Heart right ventricle (tissue), 16 donors: Measurements from ENCODE around the gene LRRC61. TPM values are rescaled to one million over a fixed set of nuclear protein-coding genes. Genes with fewer than 3 reads are reported as not detected.

Experiments
- ATAC-seq, 8 donors: fragments of 200-7000 bp; cut with Tn5 transposase; one replicate each; pipeline ENCODE4 v1.9.1; 2020; ENCODE audit warnings: mild to moderate bottlenecking in 8 of 8, moderate library complexity in 8 of 8, moderate number of reproducible peaks in 1 of 8
- DNase-seq, 2 donors: peaks; one replicate each; pipeline ENCODE4 v3.0.0-alpha.2; 2020
- H3K27ac ChIP-seq, 10 donors: fragments of 200-600 bp; sonication (generic) in 2 of 10; one replicate each; pipeline versions ENCODE4 v1.5.0 to v1.8.0; 2020 to 2022; ENCODE audit warnings: mild to moderate bottlenecking in 3 of 10
- H3K27me3 ChIP-seq, 7 donors: fragments of 200-600 bp; one replicate each; pipeline ENCODE4 v1.8.0; 2021 to 2022; ENCODE audit warnings: mild to moderate bottlenecking in 2 of 7
- H3K36me3 ChIP-seq, 9 donors: fragments of 200-600 bp; sonication (generic) in 1 of 9; one replicate each; pipeline versions ENCODE4 v1.5.0 to v1.8.0; 2020 to 2022; ENCODE audit warnings: mild to moderate bottlenecking in 2 of 9
- H3K4me1 ChIP-seq, 9 donors: fragments of 200-600 bp; sonication (generic) in 1 of 9; one replicate each; pipeline versions ENCODE4 v1.5.0 to v1.8.0; 2020 to 2022; ENCODE audit warnings: mild to moderate bottlenecking in 4 of 9
- H3K4me3 ChIP-seq, 10 donors: fragments of 200-600 bp; sonication (generic) in 2 of 10; one replicate each; pipeline versions ENCODE4 v1.5.0 to v1.8.0; 2020 to 2022; ENCODE audit warnings: mild to moderate bottlenecking in 7 of 10, moderate library complexity in 2 of 10
- H3K9me3 ChIP-seq, 11 donors: fragments of 200-600 bp in 10 of 11; sonication (generic) in 2 of 11; one replicate each; pipeline versions ENCODE4 v1.5.0 to v1.8.0; 2013 to 2022; ENCODE audit warnings: mild to moderate bottlenecking in 2 of 11, control low read depth in 1 of 11, moderate library complexity in 1 of 11
- CTCF ChIP-seq, 9 donors: fragments of 200-600 bp; sonication (generic) in 2 of 9; IDR thresholded peaks; one replicate each; pipeline versions ENCODE4 v1.5.0 to v1.8.0; 2021 to 2022; ENCODE audit warnings: antibody characterized with exemption in 9 of 9, mild to moderate bottlenecking in 5 of 9, moderate library complexity in 1 of 9
- WGBS, 2 donors: extraction: QIAGEN DNeasy Blood & Tissue Kit; methylation state at CpG; one replicate each; pipeline ENCODE4 v1.1.7; 2013; ENCODE audit warnings: inconsistent platforms in 1 of 2; 5-methylcytosine and 5-hydroxymethylcytosine counted together
- intact Hi-C, 10 donors: fragments of 100-400 bp; cut with DNase I; formaldehyde crosslinking; loops; one replicate each; pipeline versions ENCODE4 v1.11.1 to v1.14.2; 2022
- polyA plus RNA-seq, 2 donors: library from polyadenylated mRNA; stranded (reverse); fragments of 200-250 nt; gene quantifications; one replicate each; pipeline ENCODE4 v1.2.3, GENCODE V29; 2013
- total RNA-seq, 10 donors: library from RNA; stranded (reverse); fragmentation: NEBNext Ultra II Directional in 3 of 10; extraction: Animal tissue kit (Norgen Biotek cat#: 25700) in 3 of 10; gene quantifications; one replicate each; pipeline versions ENCODE4 v1.2.1 to v1.2.4, GENCODE V29; 2021 to 2023
- donor health status: Arrhythmogenic right ventricular cardiomyopathy.
- donor health status: ischemic (EF 13 %, LVEDD 7.1; RV severe dilation, severe dysfunction).
- donor health status: healthy with polysubstance abuse.
- donor health status: DM: no; HTN: yes; CAD: no.
- donor health status: DM: no; HTN: no; CAD: no.
- donor health status: ischemic (EF 25% LVEDD 6.9; RV normal size, moderate dysfunction).
- donor health status: ischemic (EF 25% LVEDD 5.7; RV mildly dilated, moderate dysfunction).
- donor health status: healthy.
- donor health status: DM: yes; HTN: yes; CAD: no.
- donor health status: Ischemic cardiomyopathy.
- donor health status: ischemic (EF 35%, LVEDD 5.7; RV mildly dilated, moderate dysfunction).
- donor health status: nonischemic (EF 11% LVEDD 7.7; RV severe dilation, severe dysfunction).
- donor health status: DM: yes; HTN: yes; CAD: no.
- donor health status: PGD.
- donor health status: ischemic (EF 29% LVEDD 5.4; RV normal size, mild dysfunction).
- donor health status: nonischemic (EF 23%, LVEDD 6.1; RV moderate dilation, normal function).

Gene LRRC61
- total and polyA plus RNA-seq, 12 donors = 1.2 to 6.4 (median 3.9) TPM

GRCh38 chr7:150357771-150358427 is 34.7 kb downstream of the LRRC61 start:
- Histone ChIP-seq H3K27ac (no peak overlapping the region), H3K36me3 (no peaks in the 10 kb centered on the region), H3K4me3 (no peak overlapping the region), H3K27me3 (no peaks in the 10 kb centered on the region), H3K4me1 (peaks cover 0 to 14% (median 3%) of the 10 kb centered on the region in 9 donors), H3K9me3 (no peaks in the 10 kb centered on the region)
- intact Hi-C loops = loop anchor here in 5 of 10 donors (2.0 to 5.0 kb wide), 2 partner anchors 63 to 64 kb away; no protein-coding TSS in a partner anchor
- ATAC-seq (no peak), DNase-seq (no peak)
- TF ChIP-seq CTCF (IDR thresholded peaks at IDR 0.05) = no peak
- WGBS, 2 donors = 83 to 88% methylated on average over 13 of the region's 13 CpGs

- 97 to 98% methylated on average over 4 of the region's 4 CpGs for WGBS, 2 donors
- Histone ChIP-seq H3K36me3 (no peaks in the 10 kb centered on the region), H3K27ac (no peak overlapping the region), H3K9me3 (no peaks in the 10 kb centered on the region), H3K4me3 (no peak overlapping the region), H3K4me1 (peaks cover 0 to 14% (median 3%) of the 10 kb centered on the region in 9 donors), H3K27me3 (no peaks in the 10 kb centered on the region)
- ATAC-seq = no peak
- TF ChIP-seq CTCF (IDR thresholded peaks at IDR 0.05) = no peak
- intact Hi-C loops = loop anchor here in 3 of 10 donors (5.0 kb wide), 1 partner anchor 64 kb away; no protein-coding TSS in a partner anchor
- no peak for DNase-seq
Observed at GRCh38 chr7:150358433-150358832, 35.3 kb downstream of the LRRC61 start.

GRCh38 chr7:150358988-150359621 is 36.0 kb downstream of the LRRC61 start:
- H3K4me1 ChIP-seq = peaks cover 0 to 21% (median 3%) of the 10 kb centered on the region in 9 donors
- H3K27me3 ChIP-seq = no peaks in the 10 kb centered on the region
- TF ChIP-seq CTCF (IDR thresholded peaks at IDR 0.05) = no peak
- 86 to 93% methylated on average over 4 of the region's 4 CpGs for WGBS, 2 donors
- ATAC-seq (no peak), DNase-seq (no peak)
- no peaks in the 10 kb centered on the region for H3K36me3 ChIP-seq
- no peaks in the 10 kb centered on the region for H3K9me3 ChIP-seq
- intact Hi-C loops = loop anchor here in 3 of 10 donors (5.0 kb wide), 1 partner anchor 63 kb away; no protein-coding TSS in a partner anchor
- H3K4me3 ChIP-seq = no peak overlapping the region
- H3K27ac ChIP-seq = no peak overlapping the region

GRCh38 chr7:150359622-150360362 is 36.6 kb downstream of the LRRC61 start:
- intact Hi-C loops = loop anchor here in 5 of 10 donors (5.0 to 10.0 kb wide), 3 partner anchors 53 to 395 kb away; no protein-coding TSS in a partner anchor
- Histone ChIP-seq H3K27ac (no peak overlapping the region), H3K4me1 (peaks cover 0 to 24% (median 3%) of the 10 kb centered on the region in 9 donors), H3K9me3 (no peaks in the 10 kb centered on the region), H3K36me3 (no peaks in the 10 kb centered on the region), H3K4me3 (no peak overlapping the region), H3K27me3 (no peaks in the 10 kb centered on the region)
- DNase-seq = no peak
- WGBS, 2 donors = 98% methylated on average over 2 of the region's 2 CpGs
- no peak for TF ChIP-seq CTCF (IDR thresholded peaks at IDR 0.05)
- no peak for ATAC-seq
